AG20443 (cell line): Measurements from ENCODE around the gene SHISA5.
"Not testable (repeated sequence)": the region's sequence is repeated elsewhere in the genome, so short reads cannot be mapped to it uniquely, and the experiment has no call there.

ENCODE experiments used
- DNase-seq: peaks from one replicate; pipeline ENCODE4 v3.0.0; 2012; ENCODE audit warnings: low spot score, mixed read lengths

SHISA5 gene

GRCh38 chr3:48504051-48504946 lies at the start of gene SHISA5:
Gene SHISA5, minus strand, starts transcription at chr3:48504174. Its CDS starts 80 bp downstream, at chr3:48504094.
- peak; percentile 90 for DNase-seq

- DNase-seq, result no peak
Observed at GRCh38 chr3:48553361-48553760, 49.4 kb upstream of the SHISA5 start.

- no peak for DNase-seq
Observed at GRCh38 chr3:48552111-48552951, 48.4 kb upstream of the SHISA5 start.

- not testable (repeated sequence) for DNase-seq
Observed at GRCh38 chr3:48551651-48552050, 47.7 kb upstream of the SHISA5 start.

- DNase-seq, result peak; percentile 88
Observed at GRCh38 chr3:48548729-48549705, 45.0 kb upstream of the SHISA5 start.

GRCh38 chr3:48548126-48548525 lies 44.2 kb upstream of the SHISA5 start:
- DNase-seq, result no peak

- no peak for DNase-seq
Observed at GRCh38 chr3:48546203-48546829, 42.3 kb upstream of the SHISA5 start.

GRCh38 chr3:48544141-48544540 lies 40.2 kb upstream of the SHISA5 start:
- no peak for DNase-seq

- DNase-seq, result no peak
Observed at GRCh38 chr3:48543271-48543866, 39.4 kb upstream of the SHISA5 start.

- no peak for DNase-seq
Observed at GRCh38 chr3:48538451-48538850, 34.5 kb upstream of the SHISA5 start.

- DNase-seq, result no peak
Observed at GRCh38 chr3:48536785-48537184, 32.8 kb upstream of the SHISA5 start.

GRCh38 chr3:48536116-48536515 lies 32.1 kb upstream of the SHISA5 start:
- no peak for DNase-seq

GRCh38 chr3:48535578-48535977 lies 31.6 kb upstream of the SHISA5 start:
- DNase-seq, result no peak

GRCh38 chr3:48532977-48533337 lies 29.0 kb upstream of the SHISA5 start:
- DNase-seq, result no peak

GRCh38 chr3:48532271-48532976 lies 28.4 kb upstream of the SHISA5 start:
- no peak for DNase-seq

GRCh38 chr3:48530701-48531100 lies 26.7 kb upstream of the SHISA5 start:
- not testable (repeated sequence) for DNase-seq

GRCh38 chr3:48528754-48529153 lies 24.8 kb upstream of the SHISA5 start:
- no peak for DNase-seq

GRCh38 chr3:48528048-48528447 lies 24.1 kb upstream of the SHISA5 start:
- DNase-seq, result no peak

- no peak for DNase-seq
Observed at GRCh38 chr3:48524970-48525369, 21.0 kb upstream of the SHISA5 start.

GRCh38 chr3:48521635-48522034 lies 17.7 kb upstream of the SHISA5 start:
- DNase-seq, result no peak
